A549 (cell line): ENCODE results near the gene CYFIP2. TPM values are rescaled to one million over a fixed set of nuclear protein-coding genes. Genes with fewer than 3 reads are reported as not detected.

Source experiments
- ATAC-seq, 2 experiments: fragments of 200-7000 bp in 1 of 2; fragments of >200 bp in 1 of 2; cut with Nextera tagmentation in 1 of 2; cut with Tn5 transposase in 1 of 2; 3 replicates each; pipeline versions ENCODE4 v1.8.0 to v1.9.1; 2018 to 2020; ENCODE audit warnings: mild to moderate bottlenecking in 1 of 2, moderate library complexity in 1 of 2
- CTCF ChIA-PET: fragments of 300-600 bp; sonication (Branson Sonifier 250); formaldehyde crosslinking; extraction: SDS; loops from one replicate; lab custom pipeline; 2021; ENCODE audit warnings: antibody characterized with exemption, inconsistent platforms; lab: Yijun Ruan, JAX
- POLR2A ChIA-PET: fragments of 350-600 bp; formaldehyde crosslinking; extraction: SDS; loops from one replicate; lab custom pipeline; 2021; ENCODE audit warnings: antibody characterized with exemption, inconsistent platforms; lab: Yijun Ruan, JAX
- DNase-seq, 2 experiments: peaks; one replicate each; pipeline versions ENCODE4 v3.0.0 to v3.0.0-alpha.2; 2011 to 2016; ENCODE audit warnings: low read depth in 1 of 2, low spot score in 1 of 2
- FAIRE-seq: peaks from 2 replicates; lab custom pipeline; 2011; peaks lifted over from hg19 to GRCh38; lab: Jason Lieb, UNC
- H3K27ac ChIP-seq, 2 experiments: fragments of >200 bp; sonication (Bioruptor Twin); formaldehyde crosslinking; 3 replicates each; pipeline ENCODE4 v1.5.1; 2016 to 2017
- H3K4me1 ChIP-seq: fragments of >200 bp; sonication (Bioruptor Twin); formaldehyde crosslinking; 3 replicates; pipeline ENCODE4 v1.6.1; 2016
- H3K4me2 ChIP-seq: fragments of >200 bp; sonication (Bioruptor Twin); formaldehyde crosslinking; 3 replicates; pipeline ENCODE4 v1.6.1; 2016
- H3K4me3 ChIP-seq: fragments of >200 bp; sonication (Bioruptor Twin); formaldehyde crosslinking; 3 replicates; pipeline ENCODE4 v1.5.1; 2016
- H3K9me3 ChIP-seq: fragments of >200 bp; sonication (Bioruptor Twin); formaldehyde crosslinking; 3 replicates; pipeline ENCODE4 v1.6.1; 2016
- BCL3 ChIP-seq: fragments of >200 bp; sonication (Bioruptor Twin); formaldehyde crosslinking; IDR thresholded peaks from 3 replicates; pipeline ENCODE4 v1.6.1; 2016
- BHLHE40 ChIP-seq: IDR thresholded peaks from 2 replicates; pipeline ENCODE4 v1.6.1; 2012; ENCODE audit warnings: low read depth, low read length, inconsistent platforms
- CBX2 ChIP-seq: fragments of 200-600 bp; sonication (generic); IDR thresholded peaks from 2 replicates; pipeline ENCODE4 v1.6.1; 2016; ENCODE audit warnings: low read depth, mild to moderate bottlenecking, borderline replicate concordance
- CEBPB ChIP-seq, 2 experiments: fragments of >200 bp in 1 of 2; sonication (Bioruptor Twin) in 1 of 2; formaldehyde crosslinking in 1 of 2; IDR thresholded peaks; 2 replicates each; pipeline ENCODE4 v1.6.1; 2012 to 2016
- E2F6 ChIP-seq: IDR thresholded peaks from 2 replicates; pipeline ENCODE4 v1.6.1; 2012; ENCODE audit warnings: low read depth, borderline replicate concordance
- EHMT2 ChIP-seq: fragments of 200-600 bp; sonication (generic); IDR thresholded peaks from 2 replicates; pipeline ENCODE4 v1.6.1; 2016; ENCODE audit warnings: antibody characterized with exemption, low read depth, mild to moderate bottlenecking, moderate library complexity
- ESRRA ChIP-seq: fragments of 150-350 bp; IDR thresholded peaks from 2 replicates; pipeline ENCODE4 v1.6.1; 2014; ENCODE audit warnings: mild to moderate bottlenecking, low read length, borderline replicate concordance
- FOSL2 ChIP-seq, 2 experiments: fragments of 450-650 bp in 1 of 2; fragments of >200 bp in 1 of 2; sonication (Bioruptor Twin) in 1 of 2; formaldehyde crosslinking; IDR thresholded peaks; 2 replicates each; pipeline versions ENCODE4 v1.5.0 to v1.6.1; 2016 to 2020; ENCODE audit warnings: mild to moderate bottlenecking in 1 of 2, moderate library complexity in 1 of 2
- FOXS1 ChIP-seq: fragments of 250-450 bp; sonication (Bioruptor Pico); IDR thresholded peaks from 2 replicates; pipeline ENCODE4 v1.5.0; 2020; ENCODE audit warnings: mild to moderate bottlenecking, moderate library complexity
- HDAC2 ChIP-seq: fragments of 200-600 bp; sonication (generic); IDR thresholded peaks from 2 replicates; pipeline ENCODE4 v1.6.1; 2016
- HES2 ChIP-seq: fragments of >200 bp; sonication (Bioruptor Twin); formaldehyde crosslinking; IDR thresholded peaks from 2 replicates; pipeline ENCODE4 v1.6.1; 2016
- HMGXB4 ChIP-seq: fragments of 250-450 bp; sonication (Bioruptor Pico); IDR thresholded peaks from 2 replicates; pipeline ENCODE4 v1.5.0; 2021; ENCODE audit warnings: mild to moderate bottlenecking, moderate library complexity, borderline replicate concordance
- HOXB13 ChIP-seq: fragments of 250-450 bp; sonication (Bioruptor Pico); IDR thresholded peaks from 2 replicates; pipeline ENCODE4 v1.5.0; 2020; ENCODE audit warnings: low read depth, mild to moderate bottlenecking, moderate library complexity
- PBX3 ChIP-seq: IDR thresholded peaks from 2 replicates; pipeline ENCODE4 v1.6.1; 2012
- RAD21 ChIP-seq, 2 experiments: fragments of >200 bp in 1 of 2; sonication (Bioruptor Twin) in 1 of 2; formaldehyde crosslinking in 1 of 2; IDR thresholded peaks in 1 of 2; conservative IDR thresholded peaks in 1 of 2; 2 replicates in 1 of 2; 3 replicates in 1 of 2; pipeline ENCODE4 v1.6.1; 2012 to 2018; ENCODE audit warnings: inconsistent platforms in 1 of 2
- SMC3 ChIP-seq: fragments of >200 bp; sonication (Bioruptor Twin); formaldehyde crosslinking; IDR thresholded peaks from 3 replicates; pipeline ENCODE4 v1.6.1; 2018; ENCODE audit warnings: inconsistent platforms
- SREBF2 ChIP-seq: fragments of 450-650 bp; IDR thresholded peaks from 2 replicates; pipeline ENCODE4 v1.6.1; 2014; ENCODE audit warnings: mild to moderate bottlenecking, moderate library complexity
- USF2 ChIP-seq: fragments of 450-650 bp; IDR thresholded peaks from 2 replicates; pipeline ENCODE4 v1.6.1; 2014; ENCODE audit warnings: antibody characterized with exemption
- ZC3H11A ChIP-seq: fragments of 450-650 bp; IDR thresholded peaks from 2 replicates; pipeline ENCODE4 v1.6.1; 2014; ENCODE audit warnings: antibody characterized with exemption, mild to moderate bottlenecking
- ZSCAN20 ChIP-seq: fragments of 250-450 bp; sonication (Bioruptor Pico); IDR thresholded peaks from 2 replicates; pipeline ENCODE4 v1.8.0; 2022; ENCODE audit warnings: mild to moderate bottlenecking, moderate library complexity
- WGBS: methylation state at CpG from one replicate; pipeline ENCODE4 v1.1.6; 2017; ENCODE audit errors: missing lambda C conversion rate; 5-methylcytosine and 5-hydroxymethylcytosine counted together
- polyA plus RNA-seq, 4 experiments: library from polyadenylated mRNA; depleted of rRNA in 3 of 4; stranded (reverse); fragments of >200 nt; fragmentation: RNase III in 1 of 4; extraction: RNeasy Plus Mini Kit Qiagen cat#74134 plus additional on column Dnase treatment in 1 of 4; gene quantifications; 2 replicates in 3 of 4; 3 replicates in 1 of 4; pipeline ENCODE4 v1.2.3, GENCODE V29; 2011 to 2017

The CYFIP2 gene
- polyA plus RNA-seq, 2 of the 4 experiments (the other 2 are of a cell fraction), result 9.0 to 18.6 TPM

- Histone ChIP-seq H3K4me1 (peaks cover 10% of the 10 kb centered on the region; the same call in 2 of the 3 replicates), H3K9me3 (no peaks in the 10 kb centered on the region), H3K4me2 (no peak overlapping the region), H3K27ac (no peak overlapping the region), H3K4me3 (no peak overlapping the region)
- 67% methylated on average over 1 of the region's 1 CpG for WGBS
- FAIRE-seq (no peak), ATAC-seq (no peak), DNase-seq (no peak)
- POLR2A ChIA-PET, result no interaction called here
- CTCF ChIA-PET, result interaction anchor here (0.8 to 1.9 kb wide), 5 partner anchors 13 to 49 kb away, joined by 3 to 5 read pairs (median 4); no protein-coding TSS in a partner anchor
- TF ChIP-seq HES2 (no peak), ESRRA (no peak), FOSL2 (IDR thresholded peaks at IDR 0.05) (no peak), FOSL2 (CRISPR knock-in tag; IDR thresholded peaks at IDR 0.05) (no peak), HOXB13 (CRISPR knock-in tag) (no peak), PBX3 (no peak), BCL3 (no peak), ZC3H11A (no peak), E2F6 (no peak)
Measured at GRCh38 chr5:157273131-157273556, 7.2 kb downstream of the CYFIP2 start.

- ATAC-seq, result no peak
- 91% methylated on average over 1 of the region's 1 CpG for WGBS
- no peak for TF ChIP-seq EHMT2
- TF ChIP-seq USF2, result no peak
- TF ChIP-seq ZC3H11A, result no peak
- TF ChIP-seq CBX2, result no peak
- TF ChIP-seq SMC3, result no peak
- no peak for TF ChIP-seq E2F6
- TF ChIP-seq ZSCAN20 (CRISPR knock-in tag), result no peak
- no peak for TF ChIP-seq RAD21 (conservative IDR thresholded peaks at IDR 0.05 in 1 of 2, IDR thresholded peaks at IDR 0.05 in 1 of 2)
- TF ChIP-seq FOXS1 (CRISPR knock-in tag), result no peak
- TF ChIP-seq CEBPB (IDR thresholded peaks at IDR 0.05), result no peak
- no peak for TF ChIP-seq HMGXB4 (CRISPR knock-in tag)
- no peak for TF ChIP-seq SREBF2
- no peak for TF ChIP-seq HDAC2
- TF ChIP-seq BHLHE40, result no peak
- no peaks in the 10 kb centered on the region for H3K4me1 ChIP-seq
- CTCF ChIA-PET, result interaction anchor here (1.0 to 3.3 kb wide), 3 partner anchors 8 to 53 kb away, joined by 3 to 16 read pairs (median 3); partner anchors contain the start of gene CYFIP2
- no peak overlapping the region for H3K4me2 ChIP-seq
- DNase-seq, result no peak
- FAIRE-seq, result no peak
- no peak overlapping the region for H3K4me3 ChIP-seq
- H3K9me3 ChIP-seq, result no peaks in the 10 kb centered on the region
- POLR2A ChIA-PET, result no interaction called here
- no peak overlapping the region for H3K27ac ChIP-seq
Measured at GRCh38 chr5:157275403-157275802, 9.5 kb downstream of the CYFIP2 start.
